ENCODE results near the gene TRIP13.
"Not testable (repeated sequence)": the region's sequence is repeated elsewhere in the genome, so short reads cannot be mapped to it uniquely, and the experiment has no call there.

Gene TRIP13

GRCh38 chr5:921456-922435 lies 29.1 kb downstream of the TRIP13 start:
- no peak for DNase-seq

GRCh38 chr5:922436-923280 lies 30.0 kb downstream of the TRIP13 start:
- DNase-seq = no peak

GRCh38 chr5:923281-923873 lies 30.7 kb downstream of the TRIP13 start:
- peak; percentile 73 for DNase-seq

- DNase-seq = no peak
Observed at GRCh38 chr5:926417-927171, 33.9 kb downstream of the TRIP13 start.

- no peak for DNase-seq
Observed at GRCh38 chr5:927172-928015, 34.7 kb downstream of the TRIP13 start.

- DNase-seq = not testable (repeated sequence)
Observed at GRCh38 chr5:929182-929581, 36.5 kb downstream of the TRIP13 start.

- DNase-seq = no peak
Observed at GRCh38 chr5:929596-929995, 36.9 kb downstream of the TRIP13 start.

GRCh38 chr5:930866-931265 lies 38.2 kb downstream of the TRIP13 start:
- no peak for DNase-seq

- peak; percentile 84 for DNase-seq
Observed at GRCh38 chr5:931570-932145, 39.0 kb downstream of the TRIP13 start.

- DNase-seq = peak; percentile 35
Observed at GRCh38 chr5:932151-932627, 39.5 kb downstream of the TRIP13 start.

- DNase-seq = no peak
Observed at GRCh38 chr5:932628-933250, 40.1 kb downstream of the TRIP13 start.

GRCh38 chr5:933251-933861 lies 40.7 kb downstream of the TRIP13 start:
- DNase-seq = no peak

GRCh38 chr5:933951-934350 lies 41.3 kb downstream of the TRIP13 start:
- DNase-seq = not testable (repeated sequence)

GRCh38 chr5:934381-934967 lies 41.8 kb downstream of the TRIP13 start:
- not testable (repeated sequence) for DNase-seq

- DNase-seq = no peak
Observed at GRCh38 chr5:935510-936084, 42.9 kb downstream of the TRIP13 start.

- no peak for DNase-seq
Observed at GRCh38 chr5:936149-937144, 43.8 kb downstream of the TRIP13 start.

GRCh38 chr5:937151-937924 lies 44.7 kb downstream of the TRIP13 start:
- DNase-seq = no peak
